ENCODE results near the gene TSHZ2. TPM values are rescaled to one million over a fixed set of nuclear protein-coding genes. Genes with fewer than 3 reads are reported as not detected.

Gene TSHZ2
- total RNA-seq, 1 experiment from 2014 or later, result 0.20 TPM

DNA sequence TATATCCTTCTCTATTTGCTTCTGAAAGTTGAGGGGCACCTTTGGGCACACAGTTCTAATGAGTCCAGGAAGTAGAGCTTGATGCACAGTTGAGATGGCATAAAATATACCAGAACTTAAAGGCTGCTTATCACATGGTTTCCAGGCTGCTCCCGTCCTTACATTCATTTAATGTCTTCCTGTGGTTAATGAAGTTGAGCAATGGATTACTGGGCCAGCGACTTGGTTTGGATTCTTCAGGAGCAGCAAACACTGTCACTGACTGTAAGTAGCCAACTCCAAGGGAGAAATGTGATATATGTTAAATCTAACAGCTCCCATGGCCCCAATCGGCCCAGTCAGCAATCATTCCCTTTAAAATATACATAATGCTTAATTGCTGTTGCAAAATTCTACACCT lies 9.0 kb upstream of the TSHZ2 start:
- Mint-ChIP-seq H3K36me3 (no peaks in the 10 kb centered on the region), H3K9me3 (0 out of 2 replicates have a peak, but pooled peaks cover 3% of the 10 kb centered on the region), H3K4me3 (no peak overlapping the region), H3K27me3 (ENCODE audit: low read depth) (no peaks in the 10 kb centered on the region), H3K4me1 (peaks cover 6% of the 10 kb centered on the region), H3K27ac (no peak overlapping the region)
- POLR2A ChIA-PET, result no interaction called here
- CTCF ChIA-PET, result no interaction called here
- ATAC-seq (no peak), DNase-seq (ENCODE audit: low spot score) (no peak)
- TF ChIP-seq, protein P1, sequence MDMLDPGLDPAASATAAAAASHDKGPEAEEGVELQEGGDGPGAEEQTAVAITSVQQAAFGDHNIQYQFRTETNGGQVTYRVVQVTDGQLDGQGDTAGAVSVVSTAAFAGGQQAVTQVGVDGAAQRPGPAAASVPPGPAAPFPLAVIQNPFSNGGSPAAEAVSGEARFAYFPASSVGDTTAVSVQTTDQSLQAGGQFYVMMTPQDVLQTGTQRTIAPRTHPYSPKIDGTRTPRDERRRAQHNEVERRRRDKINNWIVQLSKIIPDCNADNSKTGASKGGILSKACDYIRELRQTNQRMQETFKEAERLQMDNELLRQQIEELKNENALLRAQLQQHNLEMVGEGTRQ (CRISPR knock-in tag; IDR thresholded peaks at IDR 0.05), result no peak
- TF ChIP-seq, protein P2, sequence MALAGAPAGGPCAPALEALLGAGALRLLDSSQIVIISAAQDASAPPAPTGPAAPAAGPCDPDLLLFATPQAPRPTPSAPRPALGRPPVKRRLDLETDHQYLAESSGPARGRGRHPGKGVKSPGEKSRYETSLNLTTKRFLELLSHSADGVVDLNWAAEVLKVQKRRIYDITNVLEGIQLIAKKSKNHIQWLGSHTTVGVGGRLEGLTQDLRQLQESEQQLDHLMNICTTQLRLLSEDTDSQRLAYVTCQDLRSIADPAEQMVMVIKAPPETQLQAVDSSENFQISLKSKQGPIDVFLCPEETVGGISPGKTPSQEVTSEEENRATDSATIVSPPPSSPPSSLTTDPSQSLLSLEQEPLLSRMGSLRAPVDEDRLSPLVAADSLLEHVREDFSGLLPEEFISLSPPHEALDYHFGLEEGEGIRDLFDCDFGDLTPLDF (CRISPR knock-in tag; IDR thresholded peaks at IDR 0.05), result no peak
- TF ChIP-seq, protein P3, sequence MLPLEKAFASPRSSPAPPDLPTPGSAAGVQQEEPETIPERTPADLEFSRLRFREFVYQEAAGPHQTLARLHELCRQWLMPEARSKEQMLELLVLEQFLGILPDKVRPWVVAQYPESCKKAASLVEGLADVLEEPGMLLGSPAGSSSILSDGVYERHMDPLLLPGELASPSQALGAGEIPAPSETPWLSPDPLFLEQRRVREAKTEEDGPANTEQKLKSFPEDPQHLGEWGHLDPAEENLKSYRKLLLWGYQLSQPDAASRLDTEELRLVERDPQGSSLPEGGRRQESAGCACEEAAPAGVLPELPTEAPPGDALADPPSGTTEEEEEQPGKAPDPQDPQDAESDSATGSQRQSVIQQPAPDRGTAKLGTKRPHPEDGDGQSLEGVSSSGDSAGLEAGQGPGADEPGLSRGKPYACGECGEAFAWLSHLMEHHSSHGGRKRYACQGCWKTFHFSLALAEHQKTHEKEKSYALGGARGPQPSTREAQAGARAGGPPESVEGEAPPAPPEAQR (CRISPR knock-in tag; IDR thresholded peaks at IDR 0.05), result no peak
- TF ChIP-seq MYBL2 (CRISPR knock-in tag; IDR thresholded peaks at IDR 0.05) (no peak), CBFB (CRISPR knock-in tag; IDR thresholded peaks at IDR 0.05; ENCODE audit: low read depth) (no peak), NFE2L1 (CRISPR knock-in tag; IDR thresholded peaks at IDR 0.05) (no peak), OVOL2 (CRISPR knock-in tag; IDR thresholded peaks at IDR 0.05; ENCODE audit: borderline replicate concordance) (no peak), ZBTB21 (CRISPR knock-in tag; IDR thresholded peaks at IDR 0.05; ENCODE audit: borderline replicate concordance) (no peak)
- TF ChIP-seq, protein P4, sequence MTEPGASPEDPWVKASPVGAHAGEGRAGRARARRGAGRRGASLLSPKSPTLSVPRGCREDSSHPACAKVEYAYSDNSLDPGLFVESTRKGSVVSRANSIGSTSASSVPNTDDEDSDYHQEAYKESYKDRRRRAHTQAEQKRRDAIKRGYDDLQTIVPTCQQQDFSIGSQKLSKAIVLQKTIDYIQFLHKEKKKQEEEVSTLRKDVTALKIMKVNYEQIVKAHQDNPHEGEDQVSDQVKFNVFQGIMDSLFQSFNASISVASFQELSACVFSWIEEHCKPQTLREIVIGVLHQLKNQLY (CRISPR knock-in tag; IDR thresholded peaks at IDR 0.05), result no peak

DNA sequence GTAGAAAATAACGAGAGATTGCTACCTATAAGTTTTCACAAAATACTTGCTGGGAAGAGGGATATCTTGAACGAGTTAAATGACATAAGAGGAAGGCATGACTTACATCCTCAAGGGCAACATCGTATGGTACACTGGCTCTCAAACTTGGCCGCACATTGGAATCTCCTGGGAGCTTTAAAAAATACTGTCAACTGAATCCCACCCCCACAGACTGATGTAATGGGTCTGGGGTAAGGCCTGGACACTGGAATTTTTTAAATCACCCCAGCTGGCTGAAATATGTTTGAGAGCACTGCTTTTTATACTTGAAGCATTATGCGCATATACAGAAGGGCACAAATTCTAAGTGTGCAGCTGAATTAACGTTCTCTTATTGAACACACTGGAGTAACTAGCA lies 8.0 kb upstream of the TSHZ2 start:
- H3K36me3 Mint-ChIP-seq, result no peaks in the 10 kb centered on the region
- H3K4me1 Mint-ChIP-seq, result peaks cover 6% of the 10 kb centered on the region
- DNase-seq (ENCODE audit: low spot score), result no peak
- ChIA-PET POLR2A (no interaction called here), CTCF (no interaction called here)
- no peaks in the 10 kb centered on the region for H3K27me3 Mint-ChIP-seq (ENCODE audit: low read depth)
- H3K27ac Mint-ChIP-seq, result no peak overlapping the region
- ATAC-seq, result no peak
- no peak overlapping the region for H3K4me3 Mint-ChIP-seq
- TF ChIP-seq, protein P3 (CRISPR knock-in tag; IDR thresholded peaks at IDR 0.05), result no peak
- TF ChIP-seq FOXP1 (CRISPR knock-in tag; IDR thresholded peaks at IDR 0.05; ENCODE audit: borderline replicate concordance) (no peak), NFE2L1 (CRISPR knock-in tag; IDR thresholded peaks at IDR 0.05) (no peak), TP53 (CRISPR knock-in tag; IDR thresholded peaks at IDR 0.05) (no peak), MYBL2 (CRISPR knock-in tag; IDR thresholded peaks at IDR 0.05) (no peak), CREB1 (CRISPR knock-in tag; IDR thresholded peaks at IDR 0.05) (no peak)
- TF ChIP-seq, protein P5, sequence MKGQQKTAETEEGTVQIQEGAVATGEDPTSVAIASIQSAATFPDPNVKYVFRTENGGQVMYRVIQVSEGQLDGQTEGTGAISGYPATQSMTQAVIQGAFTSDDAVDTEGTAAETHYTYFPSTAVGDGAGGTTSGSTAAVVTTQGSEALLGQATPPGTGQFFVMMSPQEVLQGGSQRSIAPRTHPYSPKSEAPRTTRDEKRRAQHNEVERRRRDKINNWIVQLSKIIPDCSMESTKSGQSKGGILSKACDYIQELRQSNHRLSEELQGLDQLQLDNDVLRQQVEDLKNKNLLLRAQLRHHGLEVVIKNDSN (CRISPR knock-in tag; IDR thresholded peaks at IDR 0.05), result no peak
- TF ChIP-seq, protein P6, sequence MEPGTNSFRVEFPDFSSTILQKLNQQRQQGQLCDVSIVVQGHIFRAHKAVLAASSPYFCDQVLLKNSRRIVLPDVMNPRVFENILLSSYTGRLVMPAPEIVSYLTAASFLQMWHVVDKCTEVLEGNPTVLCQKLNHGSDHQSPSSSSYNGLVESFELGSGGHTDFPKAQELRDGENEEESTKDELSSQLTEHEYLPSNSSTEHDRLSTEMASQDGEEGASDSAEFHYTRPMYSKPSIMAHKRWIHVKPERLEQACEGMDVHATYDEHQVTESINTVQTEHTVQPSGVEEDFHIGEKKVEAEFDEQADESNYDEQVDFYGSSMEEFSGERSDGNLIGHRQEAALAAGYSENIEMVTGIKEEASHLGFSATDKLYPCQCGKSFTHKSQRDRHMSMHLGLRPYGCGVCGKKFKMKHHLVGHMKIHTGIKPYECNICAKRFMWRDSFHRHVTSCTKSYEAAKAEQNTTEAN (CRISPR knock-in tag; IDR thresholded peaks at IDR 0.05), result no peak
- TF ChIP-seq, protein P7, sequence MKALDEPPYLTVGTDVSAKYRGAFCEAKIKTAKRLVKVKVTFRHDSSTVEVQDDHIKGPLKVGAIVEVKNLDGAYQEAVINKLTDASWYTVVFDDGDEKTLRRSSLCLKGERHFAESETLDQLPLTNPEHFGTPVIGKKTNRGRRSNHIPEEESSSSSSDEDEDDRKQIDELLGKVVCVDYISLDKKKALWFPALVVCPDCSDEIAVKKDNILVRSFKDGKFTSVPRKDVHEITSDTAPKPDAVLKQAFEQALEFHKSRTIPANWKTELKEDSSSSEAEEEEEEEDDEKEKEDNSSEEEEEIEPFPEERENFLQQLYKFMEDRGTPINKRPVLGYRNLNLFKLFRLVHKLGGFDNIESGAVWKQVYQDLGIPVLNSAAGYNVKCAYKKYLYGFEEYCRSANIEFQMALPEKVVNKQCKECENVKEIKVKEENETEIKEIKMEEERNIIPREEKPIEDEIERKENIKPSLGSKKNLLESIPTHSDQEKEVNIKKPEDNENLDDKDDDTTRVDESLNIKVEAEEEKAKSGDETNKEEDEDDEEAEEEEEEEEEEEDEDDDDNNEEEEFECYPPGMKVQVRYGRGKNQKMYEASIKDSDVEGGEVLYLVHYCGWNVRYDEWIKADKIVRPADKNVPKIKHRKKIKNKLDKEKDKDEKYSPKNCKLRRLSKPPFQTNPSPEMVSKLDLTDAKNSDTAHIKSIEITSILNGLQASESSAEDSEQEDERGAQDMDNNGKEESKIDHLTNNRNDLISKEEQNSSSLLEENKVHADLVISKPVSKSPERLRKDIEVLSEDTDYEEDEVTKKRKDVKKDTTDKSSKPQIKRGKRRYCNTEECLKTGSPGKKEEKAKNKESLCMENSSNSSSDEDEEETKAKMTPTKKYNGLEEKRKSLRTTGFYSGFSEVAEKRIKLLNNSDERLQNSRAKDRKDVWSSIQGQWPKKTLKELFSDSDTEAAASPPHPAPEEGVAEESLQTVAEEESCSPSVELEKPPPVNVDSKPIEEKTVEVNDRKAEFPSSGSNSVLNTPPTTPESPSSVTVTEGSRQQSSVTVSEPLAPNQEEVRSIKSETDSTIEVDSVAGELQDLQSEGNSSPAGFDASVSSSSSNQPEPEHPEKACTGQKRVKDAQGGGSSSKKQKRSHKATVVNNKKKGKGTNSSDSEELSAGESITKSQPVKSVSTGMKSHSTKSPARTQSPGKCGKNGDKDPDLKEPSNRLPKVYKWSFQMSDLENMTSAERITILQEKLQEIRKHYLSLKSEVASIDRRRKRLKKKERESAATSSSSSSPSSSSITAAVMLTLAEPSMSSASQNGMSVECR (CRISPR knock-in tag; IDR thresholded peaks at IDR 0.05; ENCODE audit: borderline replicate concordance), result no peak
- TF ChIP-seq, protein P8, sequence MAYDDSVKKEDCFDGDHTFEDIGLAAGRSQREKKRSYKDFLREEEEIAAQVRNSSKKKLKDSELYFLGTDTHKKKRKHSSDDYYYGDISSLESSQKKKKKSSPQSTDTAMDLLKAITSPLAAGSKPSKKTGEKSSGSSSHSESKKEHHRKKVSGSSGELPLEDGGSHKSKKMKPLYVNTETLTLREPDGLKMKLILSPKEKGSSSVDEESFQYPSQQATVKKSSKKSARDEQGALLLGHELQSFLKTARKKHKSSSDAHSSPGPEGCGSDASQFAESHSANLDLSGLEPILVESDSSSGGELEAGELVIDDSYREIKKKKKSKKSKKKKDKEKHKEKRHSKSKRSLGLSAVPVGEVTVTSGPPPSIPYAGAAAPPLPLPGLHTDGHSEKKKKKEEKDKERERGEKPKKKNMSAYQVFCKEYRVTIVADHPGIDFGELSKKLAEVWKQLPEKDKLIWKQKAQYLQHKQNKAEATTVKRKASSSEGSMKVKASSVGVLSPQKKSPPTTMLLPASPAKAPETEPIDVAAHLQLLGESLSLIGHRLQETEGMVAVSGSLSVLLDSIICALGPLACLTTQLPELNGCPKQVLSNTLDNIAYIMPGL (CRISPR knock-in tag; IDR thresholded peaks at IDR 0.05), result no peak
- H3K9me3 Mint-ChIP-seq, result 0 out of 2 replicates have a peak, but pooled peaks cover 3% of the 10 kb centered on the region

Measured in WTC11 (cell line).